Testis (tissue), 3 donors: ENCODE measurements around the gene PIGX. TPM values are rescaled to one million over a fixed set of nuclear protein-coding genes. Genes with fewer than 3 reads are reported as not detected.

ENCODE experiments used
- polyA plus RNA-seq: library from polyadenylated mRNA; stranded (reverse); fragments of 350-450 nt; fragmentation: Illumina TruSeq; extraction: RNeasy Lipid Tissue Mini Kit (QIAGEN cat#74804); gene quantifications from one replicate; pipeline ENCODE4 v1.2.3, GENCODE V29; 2014; ENCODE audit warnings: low read depth, low replicate concordance; ENCODE audit not compliant: insufficient read depth
- small RNA-seq, 2 donors: library from RNA; depleted of rRNA; stranded (forward); fragments of <200 nt; gene quantifications; one replicate each; pipeline ENCODE3, GENCODE V24; 2016
- total RNA-seq, 2 donors: library from RNA; depleted of rRNA; stranded (reverse); fragments of >200 nt; gene quantifications; one replicate each; pipeline ENCODE4 v1.2.3, GENCODE V29; 2016

Gene PIGX
- total and polyA plus RNA-seq, 3 donors from 2014 or later = 21.6 to 37.5 (median 23.8) TPM

Small RNA genes lying within 50 kb of the gene (small RNA-seq; reads per million reads assigned to genes)
- gene RNU4-89P (0 reads per million in 2 donors), gene RNU6-42P (0 to 0.09 reads per million in 2 donors), gene RNU6-646P (0 reads per million in 2 donors)

Other genes with a start within 250 kb of the PIGX start
- gene RNF168, start 208.6 kb upstream of the PIGX start, total RNA-seq = 10 to 100 TPM; 37.7 to 52.8 TPM
- 45.4 TPM for gene RNF168, start 208.6 kb upstream of the PIGX start, polyA plus RNA-seq
- under 1 TPM; 0.24 to 0.25 TPM for gene SMCO1, start 197.0 kb upstream of the PIGX start, total RNA-seq
- 0.91 TPM for gene SMCO1, start 197.0 kb upstream of the PIGX start, polyA plus RNA-seq
- 10 to 100 TPM; 25.8 to 38.6 TPM for gene WDR53, start 143.8 kb upstream of the PIGX start, total RNA-seq
- 140 TPM for gene WDR53, start 143.8 kb upstream of the PIGX start, polyA plus RNA-seq
- 10 to 100 TPM; 11.0 to 16.4 TPM for gene FBXO45, start 143.7 kb upstream of the PIGX start, total RNA-seq
- gene FBXO45, start 143.7 kb upstream of the PIGX start, polyA plus RNA-seq = 20.4 TPM
- gene NRROS, start 72.7 kb upstream of the PIGX start, total RNA-seq = 1 to 10 TPM; 2.8 to 3.2 TPM
- 5.5 TPM for gene NRROS, start 72.7 kb upstream of the PIGX start, polyA plus RNA-seq
- 10 to 100 TPM in 1 of 2 donors, 1 to 10 TPM in 1; 7.4 to 11.1 TPM for gene CEP19, start 127 bp upstream of the PIGX start, total RNA-seq
- 17.1 TPM for gene CEP19, start 127 bp upstream of the PIGX start, polyA plus RNA-seq
- 10 to 100 TPM; 47.4 to 49.2 TPM for gene PAK2, start 27.5 kb downstream of the PIGX start, total RNA-seq
- gene PAK2, start 27.5 kb downstream of the PIGX start, polyA plus RNA-seq = 30.7 TPM
- 10 to 100 TPM; 76.8 to 83.9 TPM for gene SENP5, start 155.5 kb downstream of the PIGX start, total RNA-seq
- 40.9 TPM for gene SENP5, start 155.5 kb downstream of the PIGX start, polyA plus RNA-seq
- 10 to 100 TPM; 30.6 to 40.8 TPM for gene NCBP2, start 230.2 kb downstream of the PIGX start, total RNA-seq
- gene NCBP2, start 230.2 kb downstream of the PIGX start, polyA plus RNA-seq = 53.3 TPM